IgD-negative memory B cell (primary cell): ENCODE data around the gene OSBPL3. TPM values are rescaled to one million over a fixed set of nuclear protein-coding genes. Genes with fewer than 3 reads are reported as not detected.

ENCODE experiments used
- H3K27ac Mint-ChIP-seq, 3 donors: one replicate each; pipeline ENCODE4 v1.8.0; 2020 to 2022; ENCODE audit warnings: mild to moderate bottlenecking in 3 of 3, mixed read lengths in 3 of 3, moderate library complexity in 1 of 3
- H3K27me3 Mint-ChIP-seq: one replicate; pipeline ENCODE4 v1.8.0; 2021; ENCODE audit warnings: mixed read lengths
- H3K36me3 Mint-ChIP-seq: one replicate; pipeline ENCODE4 v1.8.0; 2020; ENCODE audit warnings: mild to moderate bottlenecking, mixed read lengths
- H3K4me1 Mint-ChIP-seq, 3 donors: one replicate each; pipeline ENCODE4 v1.8.0; 2020 to 2022; ENCODE audit warnings: mixed read lengths in 3 of 3, mild to moderate bottlenecking in 1 of 3
- H3K4me3 Mint-ChIP-seq, 4 donors: one replicate each; pipeline ENCODE4 v1.8.0; 2020 to 2022; ENCODE audit warnings: mild to moderate bottlenecking in 4 of 4, mixed read lengths in 4 of 4, moderate library complexity in 3 of 4
- H3K9me3 Mint-ChIP-seq, 3 donors: one replicate each; pipeline ENCODE4 v1.8.0; 2020 to 2021; ENCODE audit warnings: mixed read lengths in 3 of 3, mild to moderate bottlenecking in 1 of 3
- polyA plus RNA-seq: library from polyadenylated mRNA; unstranded; fragments of 300-500 nt; fragmentation: Illumina TruSeq; gene quantifications from one replicate; pipeline ENCODE4 v1.2.3, GENCODE V29; 2021

Gene OSBPL3
- polyA plus RNA-seq, 1 donor from 2014 or later = 13.0 TPM

- Mint-ChIP-seq H3K9me3 (no peaks in the 10 kb centered on the region), H3K4me1 (peaks cover 41 to 56% (median 51%) of the 10 kb centered on the region in 3 donors)
Measured at GRCh38 chr7:24971333-24972165, 8.4 kb downstream of the OSBPL3 start.

GRCh38 chr7:24970676-24971075, 9.3 kb downstream of the OSBPL3 start:
- no peak overlapping the region for H3K4me3 Mint-ChIP-seq
- H3K27me3 Mint-ChIP-seq = no peaks in the 10 kb centered on the region
- peaks cover 43 to 56% (median 51%) of the 10 kb centered on the region in 3 donors for H3K4me1 Mint-ChIP-seq
- H3K9me3 Mint-ChIP-seq = no peaks in the 10 kb centered on the region
- peaks cover 4% of the 10 kb centered on the region for H3K36me3 Mint-ChIP-seq
- H3K27ac Mint-ChIP-seq = no peak overlapping the region

More at GRCh38 chr7:24971333-24972165, 8.4 kb downstream of the OSBPL3 start:
- H3K27ac Mint-ChIP-seq = no peak overlapping the region
- no peak overlapping the region for H3K4me3 Mint-ChIP-seq
- peaks cover 4% of the 10 kb centered on the region for H3K36me3 Mint-ChIP-seq
- no peaks in the 10 kb centered on the region for H3K27me3 Mint-ChIP-seq

- Mint-ChIP-seq H3K27ac (peak overlapping the region in 1 of 3 donors; percentile 41), H3K9me3 (no peaks in the 10 kb centered on the region), H3K36me3 (no peaks in the 10 kb centered on the region), H3K4me3 (peak overlapping the region in 2 of 4 donors; percentile 30 to 84), H3K4me1 (peaks cover 53 to 64% (median 55%) of the 10 kb centered on the region in 3 donors), H3K27me3 (no peaks in the 10 kb centered on the region)
Measured at GRCh38 chr7:24968165-24968564, 11.8 kb downstream of the OSBPL3 start.

- Mint-ChIP-seq H3K4me3 (peak overlapping the region in 2 of 4 donors; percentile 6 to 77), H3K27me3 (no peaks in the 10 kb centered on the region), H3K36me3 (no peaks in the 10 kb centered on the region), H3K27ac (peak overlapping the region in 2 of 3 donors; percentile 21 to 62), H3K4me1 (peaks cover 56 to 65% (median 58%) of the 10 kb centered on the region in 3 donors), H3K9me3 (no peaks in the 10 kb centered on the region)
Measured at GRCh38 chr7:24967696-24968095, 12.3 kb downstream of the OSBPL3 start.

- H3K4me3 Mint-ChIP-seq = peak overlapping the region in 2 of 4 donors; percentile 7 to 77
- no peaks in the 10 kb centered on the region for H3K27me3 Mint-ChIP-seq
- H3K9me3 Mint-ChIP-seq = no peaks in the 10 kb centered on the region
- peaks cover 55 to 62% (median 58%) of the 10 kb centered on the region in 3 donors for H3K4me1 Mint-ChIP-seq
- no peaks in the 10 kb centered on the region for H3K36me3 Mint-ChIP-seq
- H3K27ac Mint-ChIP-seq = peak overlapping the region; percentile 21 to 80 (median 62)
Measured at GRCh38 chr7:24966802-24967201, 13.2 kb downstream of the OSBPL3 start.

- peak overlapping the region in 3 of 4 donors; percentile 3 to 83 (median 63) for H3K4me3 Mint-ChIP-seq
- peak overlapping the region; percentile 32 to 80 (median 62) for H3K27ac Mint-ChIP-seq
- peaks cover 56 to 65% (median 58%) of the 10 kb centered on the region in 3 donors for H3K4me1 Mint-ChIP-seq
- no peaks in the 10 kb centered on the region for H3K36me3 Mint-ChIP-seq
- H3K9me3 Mint-ChIP-seq = no peaks in the 10 kb centered on the region
- no peaks in the 10 kb centered on the region for H3K27me3 Mint-ChIP-seq
Measured at GRCh38 chr7:24965831-24966708, 13.9 kb downstream of the OSBPL3 start.

- peaks cover 58 to 70% (median 63%) of the 10 kb centered on the region in 3 donors for H3K4me1 Mint-ChIP-seq
- no peaks in the 10 kb centered on the region for H3K9me3 Mint-ChIP-seq
- H3K27me3 Mint-ChIP-seq = no peaks in the 10 kb centered on the region
Measured at GRCh38 chr7:24964191-24964590, 15.8 kb downstream of the OSBPL3 start.

GRCh38 chr7:24963218-24963617, 16.8 kb downstream of the OSBPL3 start:
- H3K4me3 Mint-ChIP-seq = peak overlapping the region in 3 of 4 donors; percentile 17 to 83 (median 79)

More at GRCh38 chr7:24964191-24964590, 15.8 kb downstream of the OSBPL3 start:
- Mint-ChIP-seq H3K27ac (peak overlapping the region; percentile 8 to 64 (median 24)), H3K36me3 (peaks cover 4% of the 10 kb centered on the region), H3K4me3 (no peak overlapping the region)

GRCh38 chr7:24962418-24962962, 17.5 kb downstream of the OSBPL3 start:
- peak overlapping the region in 2 of 3 donors; percentile 9 to 98 for H3K27ac Mint-ChIP-seq
- no peak overlapping the region for H3K4me3 Mint-ChIP-seq
- H3K4me1 Mint-ChIP-seq = peaks cover 60 to 68% (median 68%) of the 10 kb centered on the region in 3 donors
- H3K27me3 Mint-ChIP-seq = no peaks in the 10 kb centered on the region
- H3K36me3 Mint-ChIP-seq = peaks cover 4% of the 10 kb centered on the region
- H3K9me3 Mint-ChIP-seq = no peaks in the 10 kb centered on the region

More at GRCh38 chr7:24963218-24963617, 16.8 kb downstream of the OSBPL3 start:
- Mint-ChIP-seq H3K4me1 (peaks cover 64 to 69% (median 67%) of the 10 kb centered on the region in 3 donors), H3K36me3 (peaks cover 4% of the 10 kb centered on the region), H3K27ac (peak overlapping the region; percentile 80 to 98 (median 81)), H3K27me3 (no peaks in the 10 kb centered on the region), H3K9me3 (no peaks in the 10 kb centered on the region)

GRCh38 chr7:24959735-24960485, 20.1 kb downstream of the OSBPL3 start:
- no peaks in the 10 kb centered on the region for H3K9me3 Mint-ChIP-seq
- H3K4me3 Mint-ChIP-seq = no peak overlapping the region
- peak overlapping the region in 1 of 3 donors; percentile 75 for H3K27ac Mint-ChIP-seq

GRCh38 chr7:24958399-24958798, 21.6 kb downstream of the OSBPL3 start:
- Mint-ChIP-seq H3K4me3 (no peak overlapping the region), H3K9me3 (no peaks in the 10 kb centered on the region), H3K4me1 (peaks cover 50% of the 10 kb centered on the region in 3 donors), H3K36me3 (peaks cover 5% of the 10 kb centered on the region), H3K27ac (no peak overlapping the region), H3K27me3 (no peaks in the 10 kb centered on the region)

More at GRCh38 chr7:24959735-24960485, 20.1 kb downstream of the OSBPL3 start:
- Mint-ChIP-seq H3K27me3 (no peaks in the 10 kb centered on the region), H3K36me3 (peaks cover 5% of the 10 kb centered on the region), H3K4me1 (peaks cover 49 to 56% (median 54%) of the 10 kb centered on the region in 3 donors)

- H3K27me3 Mint-ChIP-seq = no peaks in the 10 kb centered on the region
- peaks cover 5% of the 10 kb centered on the region for H3K36me3 Mint-ChIP-seq
- no peak overlapping the region for H3K4me3 Mint-ChIP-seq
- no peaks in the 10 kb centered on the region for H3K9me3 Mint-ChIP-seq
- H3K27ac Mint-ChIP-seq = no peak overlapping the region
- peaks cover 36 to 50% (median 45%) of the 10 kb centered on the region in 3 donors for H3K4me1 Mint-ChIP-seq
Measured at GRCh38 chr7:24956021-24956420, 24.0 kb downstream of the OSBPL3 start.

- Mint-ChIP-seq H3K27ac (no peak overlapping the region), H3K4me1 (peaks cover 33 to 48% (median 41%) of the 10 kb centered on the region in 3 donors), H3K9me3 (no peaks in the 10 kb centered on the region), H3K27me3 (no peaks in the 10 kb centered on the region), H3K4me3 (no peak overlapping the region), H3K36me3 (peaks cover 2% of the 10 kb centered on the region)
Measured at GRCh38 chr7:24955313-24955712, 24.7 kb downstream of the OSBPL3 start.

GRCh38 chr7:24952464-24952863, 27.5 kb downstream of the OSBPL3 start:
- Mint-ChIP-seq H3K4me1 (peaks cover 39 to 50% (median 40%) of the 10 kb centered on the region in 3 donors), H3K27me3 (no peaks in the 10 kb centered on the region), H3K27ac (no peak overlapping the region), H3K4me3 (peak overlapping the region in 2 of 4 donors; percentile 13 to 84), H3K36me3 (peaks cover 2% of the 10 kb centered on the region), H3K9me3 (no peaks in the 10 kb centered on the region)
